Spleen (tissue), 11 donors: ENCODE data around the gene HMCN2. TPM values are rescaled to one million over a fixed set of nuclear protein-coding genes. Genes with fewer than 3 reads are reported as not detected.

Experiments used
- DNase-seq: peaks from one replicate; pipeline ENCODE4 v3.0.0-alpha.2; 2020
- H3K27ac ChIP-seq, 8 donors: fragments of 200-600 bp; sonication (generic) in 7 of 8; 1 replicate in 4 of 8; 2 replicates in 4 of 8; pipeline versions ENCODE4 v1.5.0 to v1.8.0; 2016 to 2021; ENCODE audit warnings: inconsistent platforms in 4 of 8, mild to moderate bottlenecking in 4 of 8, moderate library complexity in 1 of 8
- H3K27me3 ChIP-seq, 7 donors: fragments of 200-600 bp; sonication (generic) in 6 of 7; replicated peaks in 1 of 7; 1 replicate in 4 of 7; 2 replicates in 3 of 7; pipeline versions ENCODE4 v1.5.0 to v1.8.0; 2016 to 2021; ENCODE audit warnings: inconsistent platforms in 3 of 7, mild to moderate bottlenecking in 1 of 7
- H3K36me3 ChIP-seq, 6 donors: fragments of 200-600 bp; sonication (generic) in 5 of 6; 1 replicate in 4 of 6; 2 replicates in 2 of 6; pipeline versions ENCODE4 v1.5.0 to v1.8.0; 2016 to 2021; ENCODE audit warnings: inconsistent platforms in 2 of 6
- H3K4me1 ChIP-seq, 6 donors: fragments of 200-600 bp; sonication (generic) in 5 of 6; 1 replicate in 3 of 6; 2 replicates in 3 of 6; pipeline versions ENCODE4 v1.5.0 to v1.8.0; 2016 to 2021; ENCODE audit warnings: inconsistent platforms in 3 of 6
- H3K4me3 ChIP-seq, 8 donors: fragments of 200-600 bp; sonication (generic) in 7 of 8; 1 replicate in 4 of 8; 2 replicates in 4 of 8; pipeline versions ENCODE4 v1.5.0 to v1.8.0; 2016 to 2021; ENCODE audit warnings: inconsistent platforms in 4 of 8, mild to moderate bottlenecking in 4 of 8, moderate library complexity in 2 of 8
- H3K9me3 ChIP-seq, 8 donors: fragments of 200-600 bp; sonication (generic) in 7 of 8; 1 replicate in 4 of 8; 2 replicates in 4 of 8; pipeline versions ENCODE4 v1.5.0 to v1.8.0; 2016 to 2021; ENCODE audit warnings: inconsistent platforms in 4 of 8
- CTCF ChIP-seq, 11 experiments: fragments of 200-600 bp in 7 of 11; fragments of 450-650 bp in 4 of 11; sonication (generic) in 4 of 11; IDR thresholded peaks in 8 of 11; conservative IDR thresholded peaks in 3 of 11; 1 replicate in 7 of 11; 2 replicates in 4 of 11; pipeline versions ENCODE4 v1.4.0 to v1.8.0; 2016 to 2021; ENCODE audit warnings: antibody characterized with exemption in 11 of 11, inconsistent platforms in 4 of 11, mild to moderate bottlenecking in 1 of 11
- POLR2A ChIP-seq, 3 donors: fragments of 450-650 bp; IDR thresholded peaks; one replicate each; pipeline ENCODE4 v1.5.1; 2017; ENCODE audit warnings: antibody characterized with exemption in 3 of 3, mild to moderate bottlenecking in 1 of 3
- POLR2AphosphoS5 ChIP-seq, 3 donors: sonication (generic); formaldehyde crosslinking; IDR thresholded peaks; one replicate each; pipeline ENCODE4 v1.5.1; 2017; ENCODE audit warnings: antibody characterized with exemption in 3 of 3
- WGBS, 5 donors: extraction: QIAGEN DNeasy Blood & Tissue Kit in 3 of 5; methylation state at CpG; one replicate each; pipeline versions ENCODE4 v1.1.5 to v1.1.7; 2013 to 2018; 5-methylcytosine and 5-hydroxymethylcytosine counted together
- intact Hi-C: fragments of 100-400 bp; cut with DNase I; formaldehyde crosslinking; loops from one replicate; pipeline ENCODE4 v1.15.0; 2023; ENCODE audit warnings: low total_unique reads
- polyA plus RNA-seq, 3 donors: library from polyadenylated mRNA; stranded (reverse); fragments of 200-250 nt; gene quantifications; one replicate each; pipeline ENCODE4 v1.2.1, GENCODE V29; 2013
- total RNA-seq, 7 donors: library from RNA; depleted of rRNA in 3 of 7; stranded (reverse); fragments of >200 nt in 3 of 7; fragmentation: NEBNext Ultra II Directional in 4 of 7; extraction: Animal tissue kit (Norgen Biotek cat#: 25700) in 4 of 7; gene quantifications; one replicate each; pipeline versions ENCODE4 v1.1.0 to v1.2.1, GENCODE V29; 2016 to 2021
- donor health status: healthy with polysubstance abuse.
- donor health status: DM: no; HTN: no; CAD: no; lungs with moderate emphysema.
- donor health status: DM: no; HTN: no; CAD: no.
- donor health status: Bipolar disorder and iron deficiency.
- donor health status: healthy.
- donor health status: DM: no; HTN: no; CAD: no.
- donor health status: DM: yes; HTN: yes; CAD: no.

Gene HMCN2
- total and polyA plus RNA-seq, 10 donors: 0.09 to 1.9 (median 0.73) TPM

GRCh38 chr9:130242270-130243014, 23.1 kb upstream of the HMCN2 start:
- H3K4me1 ChIP-seq: peaks cover 5 to 35% (median 24%) of the 10 kb centered on the region in 6 donors
- H3K27me3 ChIP-seq: peaks cover 0 to 16% (median 0%) of the 10 kb centered on the region in 7 donors
- 83 to 89% (median 85%) methylated on average over 10 to 11 of the region's 11 CpGs for WGBS, 5 donors
- H3K27ac ChIP-seq: no peak overlapping the region
- TF ChIP-seq POLR2A (IDR thresholded peaks at IDR 0.05): no peak
- no peak for TF ChIP-seq POLR2AphosphoS5 (IDR thresholded peaks at IDR 0.05)
- H3K36me3 ChIP-seq: no peaks in the 10 kb centered on the region
- intact Hi-C loops: loop anchor here (10.0 kb wide), 1 partner anchor 102 kb away; no protein-coding TSS in a partner anchor
- no peaks in the 10 kb centered on the region for H3K9me3 ChIP-seq
- peak overlapping the region in 1 of 8 donors; percentile 54 for H3K4me3 ChIP-seq
- peak; percentile 36 for DNase-seq

GRCh38 chr9:130243015-130243881, 22.3 kb upstream of the HMCN2 start:
- intact Hi-C loops: loop anchor here (10.0 kb wide), 1 partner anchor 102 kb away; no protein-coding TSS in a partner anchor
- TF ChIP-seq POLR2AphosphoS5 (IDR thresholded peaks at IDR 0.05) (no peak), CTCF (IDR thresholded peaks at IDR 0.05 in 8 of 11, conservative IDR thresholded peaks at IDR 0.05 in 3 of 11) (peak; percentile 78 to 94 (median 89)), POLR2A (IDR thresholded peaks at IDR 0.05) (no peak)
- Histone ChIP-seq H3K27ac (no peak overlapping the region), H3K9me3 (no peaks in the 10 kb centered on the region), H3K36me3 (no peaks in the 10 kb centered on the region), H3K27me3 (peaks cover 0 to 16% (median 0%) of the 10 kb centered on the region in 7 donors), H3K4me1 (peaks cover 5 to 35% (median 24%) of the 10 kb centered on the region in 6 donors), H3K4me3 (peak overlapping the region in 1 of 8 donors; percentile 54)
- 29 to 32% (median 29%) methylated on average over 30 to 35 of the region's 35 CpGs for WGBS, 5 donors
- peak; percentile 91 for DNase-seq

GRCh38 chr9:130243882-130244170, 21.7 kb upstream of the HMCN2 start:
- H3K36me3 ChIP-seq: no peaks in the 10 kb centered on the region
- peaks cover 0 to 16% (median 0%) of the 10 kb centered on the region in 7 donors for H3K27me3 ChIP-seq
- no peak overlapping the region for H3K27ac ChIP-seq
- peak; percentile 68 for DNase-seq
- intact Hi-C loops: loop anchor here (10.0 kb wide), 1 partner anchor 101 kb away; no protein-coding TSS in a partner anchor
- peaks cover 5 to 35% (median 24%) of the 10 kb centered on the region in 6 donors for H3K4me1 ChIP-seq
- H3K4me3 ChIP-seq: no peak overlapping the region
- no peak for TF ChIP-seq POLR2AphosphoS5 (IDR thresholded peaks at IDR 0.05)
- TF ChIP-seq CTCF (IDR thresholded peaks at IDR 0.05 in 8 of 11, conservative IDR thresholded peaks at IDR 0.05 in 3 of 11): no peak
- no peak for TF ChIP-seq POLR2A (IDR thresholded peaks at IDR 0.05)
- no peaks in the 10 kb centered on the region for H3K9me3 ChIP-seq
- 82 to 90% (median 89%) methylated on average over 4 to 7 of the region's 7 CpGs for WGBS, 5 donors

GRCh38 chr9:130244548-130245165, 20.9 kb upstream of the HMCN2 start:
- Histone ChIP-seq H3K4me3 (no peak overlapping the region), H3K9me3 (no peaks in the 10 kb centered on the region), H3K27ac (no peak overlapping the region), H3K27me3 (peaks cover 0 to 16% (median 0%) of the 10 kb centered on the region in 7 donors), H3K36me3 (no peaks in the 10 kb centered on the region), H3K4me1 (peaks cover 5 to 28% (median 20%) of the 10 kb centered on the region in 6 donors)
- intact Hi-C loops: loop anchor here (10.0 kb wide), 1 partner anchor 100 kb away; no protein-coding TSS in a partner anchor
- TF ChIP-seq CTCF (IDR thresholded peaks at IDR 0.05 in 8 of 11, conservative IDR thresholded peaks at IDR 0.05 in 3 of 11) (no peak), POLR2A (IDR thresholded peaks at IDR 0.05) (no peak), POLR2AphosphoS5 (IDR thresholded peaks at IDR 0.05) (no peak)
- WGBS, 5 donors: 85 to 94% (median 89%) methylated on average over 10 to 13 of the region's 13 CpGs
- peak; percentile 51 for DNase-seq
